Activated CD8-positive, alpha-beta memory T cell treated with anti-CD3 and anti-CD28 coated beads, Interleukin-2, amount 50 U/mL, for 48 hours (primary cell): ENCODE results near the gene MGAT5B.

Source experiments
- DNase-seq: peaks from one replicate; pipeline ENCODE4 v3.0.0-alpha.2; 2020

The MGAT5B gene

DNA sequence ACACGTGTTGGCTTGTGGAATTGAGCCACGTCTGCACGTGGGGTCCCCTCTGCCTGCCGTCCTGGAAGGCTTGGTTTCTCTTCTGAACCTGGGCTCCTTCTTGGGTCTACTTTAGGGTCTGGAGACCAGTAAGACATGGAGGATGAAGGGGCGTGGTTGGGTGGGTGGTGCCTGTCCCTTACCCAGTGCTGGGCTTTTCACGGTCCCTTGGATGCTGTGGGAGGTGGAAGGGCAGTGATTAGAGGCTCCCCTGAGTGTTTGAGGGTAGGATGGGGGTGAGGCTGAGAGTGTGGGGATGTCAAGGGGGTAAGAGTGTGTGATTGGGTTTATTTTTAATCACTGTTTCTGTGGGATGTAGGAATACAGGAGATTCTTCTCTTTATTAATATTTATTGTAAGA is 38.3 kb downstream of the MGAT5B start:
- DNase-seq, result no peak

DNA sequence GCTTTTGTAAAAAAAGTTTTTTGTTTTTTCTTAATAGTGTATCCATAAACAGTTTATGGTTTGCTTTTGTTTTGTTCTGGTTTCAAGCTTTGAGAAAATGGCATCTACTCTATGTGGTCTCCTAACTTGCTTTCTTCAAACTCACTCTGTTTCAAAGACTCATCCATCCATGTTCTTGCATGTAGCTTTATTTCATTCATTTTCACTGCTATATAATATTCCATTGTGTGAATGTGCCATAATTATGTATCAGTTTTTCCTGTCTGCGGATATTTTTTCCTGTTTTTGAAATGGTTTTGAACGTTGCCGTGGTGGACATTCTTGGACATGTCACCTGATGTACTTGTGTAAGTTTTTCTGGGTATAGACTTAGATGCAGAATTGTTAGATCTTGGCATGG is 39.1 kb downstream of the MGAT5B start:
- DNase-seq, result no peak

DNA sequence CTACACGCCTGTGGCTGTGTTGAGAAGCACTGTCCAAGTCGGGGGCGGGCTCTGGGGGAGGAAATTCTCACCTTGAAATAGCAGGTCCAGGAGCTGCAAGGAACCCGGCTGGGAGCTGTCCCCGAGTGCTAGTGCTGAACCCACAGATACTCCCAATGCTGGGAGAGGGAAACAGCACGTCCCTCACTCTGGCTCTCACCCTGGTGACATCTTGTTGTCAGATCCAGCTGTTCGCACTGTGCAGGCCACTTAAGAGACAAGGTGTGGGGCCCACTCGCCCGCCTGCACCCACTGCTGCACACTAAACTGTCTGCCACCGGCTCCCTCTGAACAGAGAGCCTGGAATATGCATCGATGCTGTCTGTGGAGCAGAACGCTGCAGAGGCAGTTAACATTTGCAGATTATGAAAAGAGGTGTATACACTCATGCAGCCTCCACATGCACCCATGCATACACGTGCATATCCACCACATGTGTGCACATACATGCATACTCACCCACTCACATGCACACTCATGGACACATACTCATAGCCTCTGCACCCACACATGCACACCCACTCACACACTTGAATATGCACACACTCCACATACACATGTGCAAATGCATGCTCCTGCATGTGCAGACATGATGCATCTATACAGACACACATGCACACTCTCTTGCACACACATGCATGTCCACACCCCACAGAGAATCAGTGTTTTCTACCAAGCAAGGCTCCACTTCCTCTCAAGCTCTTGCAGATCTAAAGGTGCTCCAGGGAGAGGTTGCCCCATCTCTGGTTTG is 42.0 kb downstream of the MGAT5B start:
- DNase-seq, result peak; percentile 58

GRCh38 chr17:76911299-76912017 is 43.3 kb downstream of the MGAT5B start:
- DNase-seq, result no peak

- no peak for DNase-seq
These were observed 44.4 kb downstream of the MGAT5B start for GRCh38 chr17:76912421-76913164.

DNA sequence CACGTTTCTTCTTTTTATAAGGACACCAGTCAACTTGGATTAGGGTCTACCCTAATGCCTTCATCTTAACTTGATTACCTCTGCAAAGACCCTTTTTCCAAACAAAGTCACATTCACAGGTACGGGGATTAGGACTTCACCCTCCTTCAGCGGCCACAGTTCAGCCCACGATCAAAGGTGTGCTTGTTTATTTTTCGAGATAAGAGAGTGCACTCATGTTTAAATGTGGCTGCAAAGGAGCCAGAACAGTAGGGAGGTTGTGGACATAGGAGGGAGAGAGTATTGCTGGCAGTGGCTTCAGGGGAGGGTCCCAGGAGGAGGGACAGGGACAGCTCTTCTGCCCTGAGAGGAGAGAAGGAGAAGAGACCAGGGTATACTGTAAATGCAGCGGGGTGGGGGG is 46.7 kb downstream of the MGAT5B start:
- no peak for DNase-seq

- no peak for DNase-seq
These were observed 47.8 kb downstream of the MGAT5B start for GRCh38 chr17:76915840-76916510.

DNA sequence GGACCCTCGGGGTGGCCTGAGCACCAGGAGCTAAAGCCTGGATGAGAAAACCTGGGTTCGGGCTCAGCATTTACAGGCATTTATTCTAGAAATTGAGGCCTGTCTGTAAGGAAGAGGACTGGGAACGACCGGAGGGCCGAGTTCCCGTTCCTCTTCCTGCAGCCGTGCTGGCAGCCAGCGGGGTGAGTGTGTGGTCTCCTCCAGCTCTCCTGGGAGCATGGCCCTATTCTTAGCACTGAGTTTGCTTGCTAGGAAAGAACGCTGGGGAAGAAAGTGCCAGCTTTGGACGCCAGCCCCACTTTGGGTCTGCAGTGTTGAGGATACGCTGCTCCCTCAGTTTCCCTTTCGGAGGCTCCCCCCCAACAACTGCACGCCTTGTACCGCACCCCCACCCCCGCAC is 49.6 kb downstream of the MGAT5B start:
- DNase-seq, result no peak

- DNase-seq, result no peak
These were observed 50.6 kb downstream of the MGAT5B start for GRCh38 chr17:76918811-76919210.

- DNase-seq, result no peak
These were observed 52.3 kb downstream of the MGAT5B start for GRCh38 chr17:76920364-76921139.

DNA sequence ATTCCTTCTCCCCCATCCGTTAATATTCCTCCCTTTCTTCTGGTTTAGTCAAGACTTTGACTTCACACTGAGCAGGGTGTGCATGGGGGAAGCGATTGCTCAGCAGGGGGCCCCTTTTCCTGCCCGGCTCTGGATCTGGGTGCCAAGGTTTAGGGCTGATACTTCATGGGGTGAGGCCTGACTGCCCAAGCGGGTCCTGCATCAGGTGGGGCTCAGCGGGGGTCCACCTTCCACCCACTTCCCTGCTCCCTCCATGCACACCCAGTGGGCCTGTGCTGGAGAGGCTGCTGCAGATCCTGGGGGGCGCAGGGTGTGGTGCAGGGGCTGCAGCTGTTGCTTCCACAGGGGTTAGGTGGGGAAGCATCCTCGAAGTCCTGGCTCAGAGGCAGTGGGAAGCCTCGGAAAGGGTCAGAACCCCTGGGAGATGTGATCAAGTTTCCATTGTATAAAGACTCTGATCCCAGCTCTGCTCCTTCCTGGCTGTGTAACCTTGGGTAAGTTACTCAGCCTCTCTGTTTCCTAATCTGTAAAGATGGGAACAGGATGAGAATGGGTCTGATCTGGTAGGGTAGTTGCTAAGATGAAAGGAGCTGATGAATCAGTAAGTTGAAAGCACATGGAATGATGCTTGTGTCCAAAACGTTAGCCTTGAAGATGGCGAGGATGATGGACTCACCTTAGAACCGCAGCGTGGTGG is 53.3 kb downstream of the MGAT5B start:
- no peak for DNase-seq

GRCh38 chr17:76922084-76922483 is 53.9 kb downstream of the MGAT5B start:
- DNase-seq, result no peak

DNA sequence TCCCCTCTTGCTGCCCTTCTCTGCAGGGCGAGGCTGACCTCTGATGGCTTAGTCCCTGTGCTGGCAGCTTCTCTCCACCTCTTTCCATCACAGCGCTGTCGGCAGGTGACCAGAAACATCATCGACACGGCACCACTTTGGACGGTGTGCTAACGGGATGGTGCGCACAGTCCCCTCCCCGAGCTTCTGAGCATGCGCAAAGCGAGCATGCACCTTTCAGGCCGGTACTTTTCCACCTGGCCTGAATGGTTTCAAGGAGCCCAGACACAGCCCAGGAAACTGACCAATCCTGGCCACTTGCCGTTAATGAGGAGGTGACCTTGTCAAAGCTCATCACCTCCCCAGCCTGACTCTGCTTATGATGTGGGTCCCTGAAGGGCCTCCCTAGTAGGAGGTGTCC is 54.8 kb downstream of the MGAT5B start:
- DNase-seq, result no peak

GRCh38 chr17:76923491-76923890 is 55.3 kb downstream of the MGAT5B start:
- no peak for DNase-seq

DNA sequence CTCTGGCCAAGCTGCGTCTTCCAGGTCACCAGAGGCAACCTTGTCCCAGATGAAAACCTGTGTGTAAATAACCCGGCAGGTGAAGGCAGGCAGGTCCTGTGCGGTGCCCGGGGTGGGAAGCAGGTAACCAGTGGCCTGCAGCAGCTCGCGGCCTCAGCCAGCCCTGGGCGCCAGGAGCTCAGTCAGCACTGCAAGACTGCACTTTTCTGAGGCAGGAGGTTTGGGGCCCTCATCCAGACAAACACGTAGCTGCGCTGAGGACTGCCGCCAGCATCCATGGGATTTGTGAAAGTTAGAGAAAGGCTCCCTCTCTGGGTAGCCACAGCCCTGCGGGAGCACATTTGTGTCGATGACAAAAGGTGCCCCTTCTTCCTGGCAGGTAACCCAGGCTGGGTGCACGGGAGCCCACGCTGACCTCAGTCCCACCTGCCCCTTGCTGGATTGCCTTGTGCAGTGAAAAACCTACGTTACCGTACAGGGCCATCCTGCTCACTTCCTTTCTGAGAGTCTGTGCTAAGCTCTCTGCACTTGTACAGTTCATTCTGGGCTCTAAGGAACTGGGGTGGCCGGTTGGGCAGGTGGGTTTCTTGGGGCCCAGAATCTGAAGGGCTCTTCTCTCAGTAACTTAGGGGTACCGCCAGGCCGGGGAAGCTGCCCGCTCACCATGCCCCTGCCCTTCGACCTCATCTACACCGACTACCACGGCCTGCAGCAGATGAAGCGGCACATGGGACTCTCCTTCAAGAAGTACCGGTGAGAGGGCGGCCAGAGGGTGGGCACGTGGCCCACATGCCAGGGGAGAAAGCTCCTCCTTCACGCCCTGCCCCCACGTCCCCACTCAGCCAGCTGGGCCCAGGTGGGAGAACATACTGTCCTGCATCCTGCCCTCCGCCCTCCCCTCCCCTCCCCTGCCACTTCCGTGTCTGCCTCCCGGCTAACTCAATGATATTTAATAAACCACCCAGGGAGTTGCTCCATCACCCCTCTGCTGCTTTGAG is 56.4 kb downstream of the MGAT5B start:
- DNase-seq, result no peak

DNA sequence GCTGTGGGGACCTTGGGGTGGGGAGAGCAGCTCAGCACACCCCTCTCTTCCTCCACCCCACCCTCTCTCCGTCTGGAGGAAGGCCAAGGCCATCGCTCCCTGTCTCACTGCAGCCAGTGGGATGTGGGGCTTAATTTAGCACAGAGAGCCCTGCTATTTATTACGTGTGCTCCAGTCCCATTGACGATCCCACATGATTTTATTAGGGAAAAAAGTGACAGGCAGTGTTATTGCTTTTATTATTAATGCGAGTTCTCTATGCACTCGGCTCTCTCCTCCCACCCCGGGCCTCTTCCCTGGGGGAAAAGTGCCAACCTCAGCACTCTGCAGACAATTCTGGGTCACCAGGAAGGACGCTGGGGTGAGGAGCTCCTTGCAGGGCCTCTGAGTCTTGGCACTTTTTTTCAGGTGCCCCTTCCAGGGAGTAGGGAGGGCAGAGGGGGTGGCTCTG is 57.3 kb downstream of the MGAT5B start:
- DNase-seq, result no peak

- no peak for DNase-seq
These were observed 58.1 kb downstream of the MGAT5B start for GRCh38 chr17:76926237-76926866.

DNA sequence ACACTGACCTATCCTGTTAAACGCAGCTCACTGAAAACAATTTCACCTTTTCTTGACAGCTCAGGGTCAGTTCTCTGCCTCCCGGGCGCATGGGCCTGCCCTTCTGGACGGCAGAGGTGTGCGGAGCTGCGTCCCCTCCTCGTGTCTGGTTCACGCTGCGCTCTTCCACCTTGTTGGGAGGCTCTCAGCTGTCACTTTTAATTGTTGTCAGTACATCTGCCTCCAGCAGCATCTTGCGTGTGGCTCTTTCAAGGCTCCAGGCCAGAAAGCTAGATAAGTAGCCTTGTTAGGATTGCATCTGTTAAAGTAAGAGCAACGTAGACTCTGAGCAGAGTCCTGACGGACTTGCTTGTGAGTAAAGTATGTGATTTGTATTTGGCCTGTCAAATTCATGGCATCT is 59.4 kb downstream of the MGAT5B start:
- DNase-seq, result no peak

- no peak for DNase-seq
These were observed 59.8 kb downstream of the MGAT5B start for GRCh38 chr17:76927982-76928381.

- DNase-seq, result no peak
These were observed 60.9 kb downstream of the MGAT5B start for GRCh38 chr17:76929148-76929547.
